GM06990 (cell line): ENCODE measurements around the gene MMP8.

Experiments used
- DNase-seq: peaks from one replicate; pipeline ENCODE4 v3.0.0-alpha.2; 2011; ENCODE audit not compliant: insufficient read length; ENCODE audit errors: extremely low read depth
- H3K27me3 ChIP-seq: replicated peaks from 2 replicates; pipeline ENCODE4 v1.6.0; 2011; ENCODE audit warnings: low read length; ENCODE audit not compliant: control insufficient read depth, insufficient read depth
- H3K36me3 ChIP-seq: 2 replicates; pipeline ENCODE4 v1.5.1; 2011; ENCODE audit warnings: low read length; ENCODE audit not compliant: control insufficient read depth, insufficient read depth
- H3K4me3 ChIP-seq: replicated peaks from 2 replicates; pipeline ENCODE4 v1.5.1; 2011; ENCODE audit warnings: low read depth, mild to moderate bottlenecking, control low read depth, low read length
- TF ChIP-seq, protein P1 (sequence below): IDR thresholded peaks from 2 replicates; pipeline ENCODE4 v1.5.1; 2011; ENCODE audit warnings: low read length, control low read depth, mild to moderate bottlenecking, inconsistent platforms; ENCODE audit not compliant: insufficient read depth, poor library complexity, severe bottlenecking

The MMP8 gene

DNA sequence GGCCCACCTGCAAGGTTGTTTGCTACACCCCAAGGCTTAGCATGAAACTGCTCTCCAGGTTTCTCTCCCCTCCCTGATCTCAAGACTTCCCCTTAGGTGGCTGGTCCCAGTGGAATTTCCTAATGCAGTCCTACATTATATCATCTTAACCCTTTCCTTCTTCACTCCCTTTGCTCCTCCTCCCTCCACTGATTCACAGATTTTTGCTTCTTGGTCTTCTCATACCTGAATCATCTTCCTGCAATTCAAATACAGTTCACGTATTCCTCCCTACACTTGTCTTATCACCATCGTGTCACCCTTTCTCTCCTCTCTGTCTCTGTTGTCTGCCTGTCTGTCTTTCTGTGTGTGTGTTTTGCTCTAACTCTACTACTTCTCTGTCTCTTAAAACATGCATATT lies 38.7 kb upstream of the MMP8 start:
- TF ChIP-seq, protein P1, sequence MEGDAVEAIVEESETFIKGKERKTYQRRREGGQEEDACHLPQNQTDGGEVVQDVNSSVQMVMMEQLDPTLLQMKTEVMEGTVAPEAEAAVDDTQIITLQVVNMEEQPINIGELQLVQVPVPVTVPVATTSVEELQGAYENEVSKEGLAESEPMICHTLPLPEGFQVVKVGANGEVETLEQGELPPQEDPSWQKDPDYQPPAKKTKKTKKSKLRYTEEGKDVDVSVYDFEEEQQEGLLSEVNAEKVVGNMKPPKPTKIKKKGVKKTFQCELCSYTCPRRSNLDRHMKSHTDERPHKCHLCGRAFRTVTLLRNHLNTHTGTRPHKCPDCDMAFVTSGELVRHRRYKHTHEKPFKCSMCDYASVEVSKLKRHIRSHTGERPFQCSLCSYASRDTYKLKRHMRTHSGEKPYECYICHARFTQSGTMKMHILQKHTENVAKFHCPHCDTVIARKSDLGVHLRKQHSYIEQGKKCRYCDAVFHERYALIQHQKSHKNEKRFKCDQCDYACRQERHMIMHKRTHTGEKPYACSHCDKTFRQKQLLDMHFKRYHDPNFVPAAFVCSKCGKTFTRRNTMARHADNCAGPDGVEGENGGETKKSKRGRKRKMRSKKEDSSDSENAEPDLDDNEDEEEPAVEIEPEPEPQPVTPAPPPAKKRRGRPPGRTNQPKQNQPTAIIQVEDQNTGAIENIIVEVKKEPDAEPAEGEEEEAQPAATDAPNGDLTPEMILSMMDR: no peak
- DNase-seq: no peak

DNA sequence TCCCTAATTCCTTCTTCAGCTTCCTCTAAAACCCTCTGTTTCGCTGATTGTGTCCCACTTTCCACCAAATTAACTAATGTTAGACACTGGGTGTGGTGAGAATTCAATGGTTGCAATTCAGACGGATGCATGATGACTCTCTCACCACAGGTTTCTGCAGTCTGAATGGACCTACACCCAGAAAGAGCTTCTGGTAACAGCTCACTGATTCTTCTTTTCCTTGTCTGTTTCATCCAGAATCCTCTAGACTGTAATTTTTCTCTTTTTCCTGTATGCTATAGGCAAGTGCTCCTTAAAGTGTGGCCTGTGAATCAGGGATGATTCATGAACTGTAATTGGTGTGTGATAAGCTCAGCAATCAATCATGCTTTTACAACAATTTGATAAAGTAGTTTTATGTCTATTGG lies 37.6 kb upstream of the MMP8 start:
- no peak overlapping the region for H3K4me3 ChIP-seq
- no peaks in the 10 kb centered on the region for H3K36me3 ChIP-seq
- TF ChIP-seq, protein P1: no peak
- no peaks in the 10 kb centered on the region; the same call in 1 of the 2 replicates for H3K27me3 ChIP-seq
- DNase-seq: no peak

More for the DNA sequence above, 38.7 kb upstream of the MMP8 start:
- no peaks in the 10 kb centered on the region; the same call in 1 of the 2 replicates for H3K27me3 ChIP-seq
- H3K36me3 ChIP-seq: no peaks in the 10 kb centered on the region
- no peak overlapping the region for H3K4me3 ChIP-seq

DNA sequence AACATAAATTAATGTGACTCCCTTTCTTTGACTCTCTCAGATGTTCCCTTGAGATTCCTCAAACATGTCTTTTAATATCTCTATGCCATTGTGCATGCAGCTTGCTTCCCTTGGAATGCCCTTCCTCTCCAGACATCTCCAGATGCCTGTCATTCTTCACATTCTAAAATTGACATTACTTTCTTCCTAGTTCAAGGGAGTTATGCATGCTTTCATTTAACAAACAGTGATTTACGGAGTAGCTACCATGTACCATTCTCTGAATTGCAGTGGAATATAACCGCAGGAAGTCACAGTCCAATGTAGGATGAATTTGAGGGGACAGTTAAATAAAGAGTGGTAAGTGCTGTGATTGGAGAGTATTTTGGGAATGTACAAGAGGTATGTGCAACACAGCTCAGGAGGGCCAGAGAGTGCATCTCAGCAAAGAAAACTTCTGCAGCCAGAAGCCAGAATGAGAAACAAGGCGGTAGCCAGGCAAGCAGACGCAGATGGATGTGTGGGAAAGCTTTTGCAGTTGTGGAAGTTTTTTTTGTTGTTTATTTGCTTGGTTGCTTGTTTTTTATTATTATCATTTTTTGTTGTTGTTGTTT lies 37.0 kb upstream of the MMP8 start:
- Histone ChIP-seq H3K27me3 (no peaks in the 10 kb centered on the region; the same call in 1 of the 2 replicates), H3K36me3 (no peaks in the 10 kb centered on the region), H3K4me3 (no peak overlapping the region)
- DNase-seq: no peak
- TF ChIP-seq, protein P1: no peak

DNA sequence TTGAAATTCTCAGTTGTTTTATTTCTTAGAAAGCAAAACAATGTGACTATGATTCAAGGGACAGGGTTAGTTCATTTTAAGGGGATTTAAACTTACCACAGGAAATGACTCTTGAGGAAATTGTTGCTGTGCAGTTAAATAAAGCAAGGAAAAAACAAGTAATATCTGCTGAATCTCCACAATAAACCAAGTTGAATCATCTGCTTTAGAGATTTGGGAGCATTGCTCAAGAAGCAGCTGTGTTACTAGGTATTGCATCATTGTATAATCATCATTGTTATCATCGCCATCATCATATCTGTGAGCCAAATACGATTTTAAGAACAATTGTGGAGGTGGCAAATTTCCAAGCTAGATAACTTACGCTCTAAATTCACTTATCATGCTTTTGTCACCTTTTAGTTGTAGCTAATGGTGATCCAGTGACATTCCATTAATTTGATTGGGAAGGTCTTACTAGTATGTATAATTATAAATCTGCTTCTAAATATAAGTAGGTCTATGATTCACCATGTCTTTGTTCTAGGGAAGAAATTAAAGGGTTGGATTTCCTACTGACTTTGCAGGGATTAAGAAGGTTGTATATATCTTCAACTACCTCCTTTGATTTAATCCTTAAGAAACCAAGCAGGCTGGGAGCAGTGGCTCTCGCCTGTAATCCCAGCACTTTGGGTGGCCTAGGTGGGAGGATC lies 35.7 kb upstream of the MMP8 start:
- Histone ChIP-seq H3K27me3 (no peaks in the 10 kb centered on the region; the same call in 1 of the 2 replicates), H3K4me3 (no peak overlapping the region), H3K36me3 (no peaks in the 10 kb centered on the region)
- TF ChIP-seq, protein P1: no peak
- no peak for DNase-seq

DNA sequence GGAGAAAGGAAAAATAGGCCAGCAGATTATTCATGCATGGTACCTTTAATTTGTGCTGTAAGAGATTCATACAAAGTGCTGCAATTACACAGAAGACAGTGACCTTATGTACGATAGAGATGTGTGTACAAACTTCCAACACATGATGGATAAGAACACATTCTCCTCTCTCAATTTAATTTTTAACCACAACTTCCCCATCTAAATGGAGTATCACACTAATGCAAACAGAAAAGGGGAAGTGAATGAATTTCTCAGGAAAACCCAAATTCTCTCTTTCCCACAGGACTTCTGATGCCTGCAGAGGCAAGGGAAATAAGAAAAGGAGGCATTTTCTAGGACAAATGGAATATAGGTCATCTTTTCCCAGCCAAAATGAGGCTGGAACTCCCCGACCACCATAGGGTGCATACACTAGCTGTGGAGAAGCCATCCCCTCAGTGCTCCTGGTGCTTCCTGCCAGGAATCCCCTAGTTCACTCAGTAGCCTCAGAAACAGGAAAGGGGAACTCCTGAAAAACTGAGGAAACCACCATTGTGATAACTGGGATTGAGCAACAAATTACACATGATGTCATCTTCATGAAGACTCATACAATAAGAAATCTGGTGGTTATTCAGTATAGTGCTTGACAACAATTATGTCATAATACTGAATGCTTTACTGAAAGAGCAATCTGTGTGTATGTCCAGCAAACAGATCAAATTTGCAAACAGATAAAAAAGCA lies 33.2 kb upstream of the MMP8 start:
- H3K27me3 ChIP-seq: no peaks in the 10 kb centered on the region; the same call in 1 of the 2 replicates
- H3K36me3 ChIP-seq: no peaks in the 10 kb centered on the region
- no peak for DNase-seq
- no peak overlapping the region for H3K4me3 ChIP-seq
- TF ChIP-seq, protein P1: no peak
